Fibroblast of lung (primary cell): ENCODE measurements around the gene ME1. TPM values are rescaled to one million over a fixed set of nuclear protein-coding genes. Genes with fewer than 3 reads are reported as not detected.

Source experiments
- DNase-seq, 2 donors: peaks; one replicate each; pipeline versions ENCODE4 v3.0.0 to v3.0.0-alpha.2; 2010; ENCODE audit warnings: low read depth in 2 of 2
- H2AFZ ChIP-seq: 2 replicates; pipeline ENCODE4 v1.5.1; 2012; ENCODE audit warnings: low read length, control low read depth, inconsistent platforms
- H3K27ac ChIP-seq: 2 replicates; pipeline ENCODE4 v1.5.1; 2011; ENCODE audit warnings: low read length, control low read depth; ENCODE audit not compliant: insufficient read depth
- H3K27me3 ChIP-seq: 2 replicates; pipeline ENCODE4 v1.5.1; 2011; ENCODE audit warnings: mild to moderate bottlenecking, low read length; ENCODE audit not compliant: control insufficient read depth, insufficient read depth
- H3K36me3 ChIP-seq: 2 replicates; pipeline ENCODE4 v1.5.1; 2011; ENCODE audit warnings: low read length; ENCODE audit not compliant: control insufficient read depth, insufficient read depth
- H3K4me1 ChIP-seq: 2 replicates; pipeline ENCODE4 v1.5.1; 2011; ENCODE audit warnings: low read length; ENCODE audit not compliant: control insufficient read depth, insufficient read depth; ENCODE audit errors: extremely low read depth
- H3K4me2 ChIP-seq: 2 replicates; pipeline ENCODE4 v1.5.1; 2011; ENCODE audit warnings: low read length, control low read depth; ENCODE audit not compliant: insufficient read depth; ENCODE audit errors: extremely low read depth
- H3K4me3 ChIP-seq, 4 experiments: fragments of 200-600 bp in 1 of 4; sonication (generic) in 1 of 4; replicated peaks in 1 of 4; 2 replicates each; pipeline ENCODE4 v1.5.1; 2011 to 2016; ENCODE audit warnings: low read length in 4 of 4, low read depth in 3 of 4, mild to moderate bottlenecking in 3 of 4, control low read depth in 2 of 4, inconsistent platforms in 1 of 4, mixed read lengths in 1 of 4; ENCODE audit not compliant: insufficient read depth in 1 of 4; ENCODE audit errors: control extremely low read depth in 1 of 4
- H3K79me2 ChIP-seq: 2 replicates; pipeline ENCODE4 v1.5.1; 2012; ENCODE audit warnings: mild to moderate bottlenecking, low read length, inconsistent platforms; ENCODE audit not compliant: control insufficient read depth, insufficient read depth
- H3K9ac ChIP-seq: 2 replicates; pipeline ENCODE4 v1.5.1; 2011; ENCODE audit warnings: mild to moderate bottlenecking, low read length, control low read depth; ENCODE audit not compliant: insufficient read depth
- H3K9me3 ChIP-seq: 2 replicates; pipeline ENCODE4 v1.5.1; 2012; ENCODE audit warnings: low read depth, low read length; ENCODE audit not compliant: control insufficient read depth, insufficient read depth
- H4K20me1 ChIP-seq: 2 replicates; pipeline ENCODE4 v1.5.1; 2011; ENCODE audit warnings: low read length; ENCODE audit not compliant: control insufficient read depth, insufficient read depth; ENCODE audit errors: extremely low read depth
- EZH2 ChIP-seq: IDR thresholded peaks from 2 replicates; pipeline ENCODE4 v1.5.1; 2012; ENCODE audit warnings: low read length, control low read depth, mild to moderate bottlenecking; ENCODE audit errors: missing control alignments
- polyA plus RNA-seq, 2 donors: library from polyadenylated mRNA; depleted of rRNA in 1 of 2; stranded (reverse) in 1 of 2; unstranded in 1 of 2; fragments of >200 nt; gene quantifications; 2 replicates each; pipeline ENCODE4 v1.2.1, GENCODE V29; 2011 to 2012; ENCODE audit warnings: missing spikeins in 1 of 2
- total RNA-seq: library from RNA; depleted of rRNA; stranded (reverse); fragments of >200 nt; gene quantifications from 2 replicates; pipeline ENCODE4 v1.2.1, GENCODE V29; 2014
- TF ChIP-seq, protein P1 (sequence below), 2 donors: IDR thresholded peaks in 1 of 2; conservative IDR thresholded peaks in 1 of 2; 1 replicate in 1 of 2; 2 replicates in 1 of 2; pipeline ENCODE4 v1.5.1; 2011 to 2012; ENCODE audit warnings: low read length in 2 of 2, control low read depth in 1 of 2, inconsistent platforms in 1 of 2, low read depth in 1 of 2, mild to moderate bottlenecking in 1 of 2

Gene ME1
- total and polyA plus RNA-seq, 2 donors (not counting 1 experiment from before 2014, with no cell fraction given), result 35.8 to 44.3 TPM

DNA sequence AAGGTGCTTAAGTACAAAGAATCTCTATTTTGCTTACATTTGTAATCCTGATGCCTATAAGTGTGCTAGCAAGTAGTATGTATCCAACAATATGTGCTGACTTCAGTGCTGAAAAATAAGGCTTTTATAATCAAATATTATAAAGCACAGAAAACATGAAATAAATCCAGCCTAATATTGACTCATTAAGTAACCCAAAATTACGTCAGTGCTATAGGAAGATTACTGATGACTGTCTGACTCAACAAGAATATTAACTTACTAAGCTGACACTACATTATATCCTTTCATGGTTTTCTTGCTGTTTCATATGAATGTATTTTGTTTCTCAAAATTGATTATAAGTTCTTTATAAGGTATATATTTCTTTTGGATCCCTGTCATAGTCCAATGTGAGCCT lies 76.1 kb downstream of the ME1 start:
- Histone ChIP-seq H3K4me3 (no peak overlapping the region), H3K79me2 (no peaks in the 10 kb centered on the region), H3K27ac (no peak overlapping the region), H3K9ac (no peak overlapping the region), H4K20me1 (no peaks in the 10 kb centered on the region), H3K9me3 (no peaks in the 10 kb centered on the region), H2AFZ (no peak overlapping the region), H3K36me3 (no peaks in the 10 kb centered on the region), H3K4me2 (no peak overlapping the region), H3K4me1 (no peaks in the 10 kb centered on the region), H3K27me3 (no peaks in the 10 kb centered on the region)
- TF ChIP-seq EZH2, result no peak
- TF ChIP-seq, protein P1, sequence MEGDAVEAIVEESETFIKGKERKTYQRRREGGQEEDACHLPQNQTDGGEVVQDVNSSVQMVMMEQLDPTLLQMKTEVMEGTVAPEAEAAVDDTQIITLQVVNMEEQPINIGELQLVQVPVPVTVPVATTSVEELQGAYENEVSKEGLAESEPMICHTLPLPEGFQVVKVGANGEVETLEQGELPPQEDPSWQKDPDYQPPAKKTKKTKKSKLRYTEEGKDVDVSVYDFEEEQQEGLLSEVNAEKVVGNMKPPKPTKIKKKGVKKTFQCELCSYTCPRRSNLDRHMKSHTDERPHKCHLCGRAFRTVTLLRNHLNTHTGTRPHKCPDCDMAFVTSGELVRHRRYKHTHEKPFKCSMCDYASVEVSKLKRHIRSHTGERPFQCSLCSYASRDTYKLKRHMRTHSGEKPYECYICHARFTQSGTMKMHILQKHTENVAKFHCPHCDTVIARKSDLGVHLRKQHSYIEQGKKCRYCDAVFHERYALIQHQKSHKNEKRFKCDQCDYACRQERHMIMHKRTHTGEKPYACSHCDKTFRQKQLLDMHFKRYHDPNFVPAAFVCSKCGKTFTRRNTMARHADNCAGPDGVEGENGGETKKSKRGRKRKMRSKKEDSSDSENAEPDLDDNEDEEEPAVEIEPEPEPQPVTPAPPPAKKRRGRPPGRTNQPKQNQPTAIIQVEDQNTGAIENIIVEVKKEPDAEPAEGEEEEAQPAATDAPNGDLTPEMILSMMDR (conservative IDR thresholded peaks at IDR 0.05 in 1 of 2, IDR thresholded peaks at IDR 0.05 in 1 of 2; ENCODE audit: low read depth in 1 of 2, low read length in 2 of 2), result no peak
- peak in 1 of 2 donors; percentile 22 for DNase-seq

DNA sequence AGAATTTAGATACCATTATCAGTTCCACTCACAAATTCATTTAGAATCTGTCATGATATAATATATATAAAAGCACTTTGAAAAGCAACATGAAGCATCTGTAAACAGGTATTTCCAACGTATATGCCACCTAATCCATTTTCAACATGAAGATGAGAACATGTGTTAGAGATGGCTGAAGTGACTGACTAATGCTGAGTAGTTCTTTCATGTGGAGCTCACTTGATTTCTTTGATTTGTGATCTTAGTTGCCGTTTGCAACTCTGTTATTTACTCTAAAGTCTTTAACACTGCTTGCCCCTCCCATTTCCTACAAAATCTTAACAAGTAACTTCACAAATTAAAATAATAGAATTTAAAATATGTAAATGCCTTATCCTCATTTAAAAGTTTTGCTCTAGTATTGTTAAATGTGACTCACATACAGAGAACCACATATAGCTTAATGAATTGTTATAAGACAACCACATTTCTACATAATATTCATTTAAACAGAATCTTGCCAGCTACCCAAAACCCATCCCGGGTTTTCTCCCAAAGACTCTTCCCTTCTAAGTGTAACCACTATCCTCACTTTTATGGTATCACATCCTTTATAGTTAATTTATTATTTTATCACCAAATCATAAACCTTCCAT lies 78.3 kb downstream of the ME1 start:
- no peak overlapping the region for H3K4me2 ChIP-seq
- no peaks in the 10 kb centered on the region for H3K4me1 ChIP-seq
- H3K36me3 ChIP-seq, result no peaks in the 10 kb centered on the region
- no peaks in the 10 kb centered on the region for H3K27me3 ChIP-seq
- no peaks in the 10 kb centered on the region for H4K20me1 ChIP-seq
- H3K9me3 ChIP-seq, result no peaks in the 10 kb centered on the region
- no peak overlapping the region for H2AFZ ChIP-seq
- no peak overlapping the region for H3K4me3 ChIP-seq
- H3K9ac ChIP-seq, result no peak overlapping the region
- DNase-seq, result peak in 1 of 2 donors; percentile 11
- TF ChIP-seq, protein P1 (conservative IDR thresholded peaks at IDR 0.05 in 1 of 2, IDR thresholded peaks at IDR 0.05 in 1 of 2; ENCODE audit: low read depth in 1 of 2, low read length in 2 of 2), result no peak
- no peak for TF ChIP-seq EZH2
- H3K79me2 ChIP-seq, result no peaks in the 10 kb centered on the region
- H3K27ac ChIP-seq, result no peak overlapping the region

DNA sequence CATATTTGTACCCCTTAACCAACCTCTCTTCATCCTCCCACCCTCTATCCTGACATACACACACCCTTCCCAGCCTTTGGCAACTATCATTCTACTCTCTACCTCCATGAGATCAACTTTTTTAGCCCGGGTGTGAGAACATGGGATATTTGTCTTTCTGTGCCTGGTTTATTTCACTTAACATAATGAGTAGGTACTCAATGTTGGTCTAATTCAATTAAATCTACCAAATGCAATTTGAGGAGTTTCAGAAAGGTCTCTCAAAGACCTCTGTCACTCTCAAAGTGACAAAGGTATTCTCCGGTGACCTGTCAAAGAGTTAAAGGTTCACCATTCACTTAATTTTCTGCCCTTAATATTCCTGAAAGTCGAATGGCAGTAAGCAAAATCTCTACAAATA lies 87.7 kb downstream of the ME1 start:
- H4K20me1 ChIP-seq, result no peaks in the 10 kb centered on the region
- H3K27me3 ChIP-seq, result no peaks in the 10 kb centered on the region
- DNase-seq, result no peak
- H2AFZ ChIP-seq, result no peak overlapping the region
- H3K36me3 ChIP-seq, result no peaks in the 10 kb centered on the region
- no peaks in the 10 kb centered on the region for H3K9me3 ChIP-seq
- H3K79me2 ChIP-seq, result no peaks in the 10 kb centered on the region
- H3K9ac ChIP-seq, result no peak overlapping the region
- H3K4me1 ChIP-seq, result no peaks in the 10 kb centered on the region
- no peak for TF ChIP-seq EZH2
- TF ChIP-seq, protein P1 (conservative IDR thresholded peaks at IDR 0.05 in 1 of 2, IDR thresholded peaks at IDR 0.05 in 1 of 2; ENCODE audit: low read depth in 1 of 2, low read length in 2 of 2), result no peak
- H3K27ac ChIP-seq, result no peak overlapping the region
- H3K4me3 ChIP-seq, result no peak overlapping the region
- no peak overlapping the region for H3K4me2 ChIP-seq
